HS-27A (cell line): ENCODE measurements around the gene STARD3.
"Not testable (repeated sequence)": the region's sequence is repeated elsewhere in the genome, so short reads cannot be mapped to it uniquely, and the experiment has no call there.

Experiments used
- DNase-seq: peaks from one replicate; pipeline ENCODE4 v3.0.0-alpha.2; 2012; ENCODE audit warnings: low read depth, missing footprints

The STARD3 gene

GRCh38 chr17:39636927-39637736, at the start of gene STARD3:
STARD3 (plus strand) TSS chr17:39637144; CDS start chr17:39653532, 16,388 bp downstream.
- DNase-seq, result no peak

- DNase-seq, result not testable (repeated sequence)
Measured at GRCh38 chr17:39590180-39590579, 46.8 kb upstream of the STARD3 start.

- no peak for DNase-seq
Measured at GRCh38 chr17:39591958-39592954, 44.7 kb upstream of the STARD3 start.

GRCh38 chr17:39593371-39593770, 43.6 kb upstream of the STARD3 start:
- no peak for DNase-seq

- DNase-seq, result no peak
Measured at GRCh38 chr17:39595294-39595693, 41.6 kb upstream of the STARD3 start.

- DNase-seq, result no peak
Measured at GRCh38 chr17:39595928-39596510, 40.9 kb upstream of the STARD3 start.

- DNase-seq, result no peak
Measured at GRCh38 chr17:39596543-39597267, 40.2 kb upstream of the STARD3 start.

GRCh38 chr17:39597372-39598046, 39.4 kb upstream of the STARD3 start:
- no peak for DNase-seq

GRCh38 chr17:39598047-39598481, 38.9 kb upstream of the STARD3 start:
- no peak for DNase-seq

- DNase-seq, result no peak
Measured at GRCh38 chr17:39598630-39599003, 38.3 kb upstream of the STARD3 start.

GRCh38 chr17:39599004-39599664, 37.8 kb upstream of the STARD3 start:
- no peak for DNase-seq

GRCh38 chr17:39599665-39600231, 37.2 kb upstream of the STARD3 start:
- no peak for DNase-seq

GRCh38 chr17:39600288-39600996, 36.5 kb upstream of the STARD3 start:
- no peak for DNase-seq

- DNase-seq, result no peak
Measured at GRCh38 chr17:39600997-39601597, 35.8 kb upstream of the STARD3 start.

- DNase-seq, result no peak
Measured at GRCh38 chr17:39601758-39602532, 35.0 kb upstream of the STARD3 start.

- DNase-seq, result no peak
Measured at GRCh38 chr17:39602533-39603303, 34.2 kb upstream of the STARD3 start.

GRCh38 chr17:39603304-39604016, 33.5 kb upstream of the STARD3 start:
- no peak for DNase-seq
